A673 (cell line): ENCODE data around the gene SEL1L3. TPM values are rescaled to one million over a fixed set of nuclear protein-coding genes. Genes with fewer than 3 reads are reported as not detected.

Experiments used
- BruUV-seq: library from RNA; stranded (reverse); fragments of 400-500 nt; replicated peaks from 2 replicates; lab custom pipeline; 2021; lab: Mats Ljungman, UMichigan
- CTCF ChIA-PET: fragments of 300-600 bp; sonication (Branson Sonifier 250); formaldehyde crosslinking; loops from one replicate; lab custom pipeline; 2022; ENCODE audit warnings: antibody characterized with exemption; lab: Charles Lee
- POLR2A ChIA-PET: fragments of 300-600 bp; sonication (Branson Sonifier 250); formaldehyde crosslinking; loops from one replicate; lab custom pipeline; 2022; ENCODE audit warnings: antibody characterized with exemption; ENCODE audit not compliant: low non-redundant PET; lab: Charles Lee
- DNase-seq: peaks from one replicate; pipeline ENCODE4 v3.0.0-alpha.2; 2015; ENCODE audit warnings: low spot score
- H3K27ac ChIP-seq: fragments of 200-600 bp; sonication (generic); 2 replicates; pipeline ENCODE4 v1.5.1; 2016; ENCODE audit warnings: mixed run types, low read depth, mild to moderate bottlenecking, mixed read lengths, antibody characterized with exemption, low read length; ENCODE audit not compliant: poor library complexity, severe bottlenecking
- H3K27me3 ChIP-seq: fragments of 200-600 bp; sonication (generic); replicated peaks from 2 replicates; pipeline ENCODE4 v1.6.1; 2017; ENCODE audit warnings: mixed run types, low read depth, mild to moderate bottlenecking, mixed read lengths, antibody characterized with exemption, low read length; ENCODE audit not compliant: insufficient read depth, poor library complexity
- H3K36me3 ChIP-seq: fragments of 200-600 bp; sonication (generic); 2 replicates; pipeline ENCODE4 v1.6.1; 2016; ENCODE audit warnings: mixed run types, mild to moderate bottlenecking, mixed read lengths, antibody characterized with exemption, low read length; ENCODE audit not compliant: insufficient read depth, poor library complexity, severe bottlenecking
- H3K4me1 ChIP-seq: fragments of 200-600 bp; sonication (generic); 2 replicates; pipeline ENCODE4 v1.6.1; 2017; ENCODE audit warnings: mixed run types, mild to moderate bottlenecking, mixed read lengths, antibody characterized with exemption, low read length; ENCODE audit not compliant: insufficient read depth, poor library complexity, severe bottlenecking
- H3K4me3 ChIP-seq: fragments of 200-600 bp; sonication (generic); 2 replicates; pipeline ENCODE4 v1.5.1; 2016; ENCODE audit warnings: low read depth, mixed run types, mild to moderate bottlenecking, mixed read lengths, low read length; ENCODE audit not compliant: poor library complexity, severe bottlenecking
- H3K9me3 ChIP-seq: fragments of 200-600 bp; sonication (generic); 2 replicates; pipeline ENCODE4 v1.6.1; 2016; ENCODE audit warnings: mixed run types, low read depth, mild to moderate bottlenecking, mixed read lengths, antibody characterized with exemption, low read length; ENCODE audit not compliant: poor library complexity, severe bottlenecking
- CTCF ChIP-seq: fragments of 300-800, 200-600 bp; sonication (generic); conservative IDR thresholded peaks from 2 replicates; pipeline ENCODE4 v1.5.1; 2017; ENCODE audit warnings: low read depth, mild to moderate bottlenecking, antibody characterized with exemption, low read length, moderate library complexity, mixed read lengths
- EZH2 ChIP-seq: fragments of 200-600 bp; sonication (generic); IDR thresholded peaks from 2 replicates; pipeline ENCODE4 v1.6.1; 2017; ENCODE audit warnings: borderline replicate concordance, low read depth, mild to moderate bottlenecking, mixed read lengths, antibody characterized with exemption, low read length; ENCODE audit not compliant: poor library complexity, severe bottlenecking
- intact Hi-C: fragments of 100-400 bp; cut with micrococcal nuclease; formaldehyde crosslinking; loops from one replicate; pipeline ENCODE4 v1.10.0; 2022; ENCODE audit not compliant: unreplicated experiment
- total RNA-seq: library from RNA; stranded (reverse); gene quantifications from 2 replicates; pipeline ENCODE4 v1.2.3, GENCODE V29; 2021

Gene SEL1L3
- total RNA-seq, 1 experiment from 2014 or later = 40.0 TPM

- BruUV-seq = no TSS peak
- ChIA-PET POLR2A (no interaction called here), CTCF (no interaction called here)
- no peaks in the 10 kb centered on the region for H3K4me1 ChIP-seq
- H3K36me3 ChIP-seq = peaks cover 25% of the 10 kb centered on the region
- intact Hi-C loops = no loop called here
- no peaks in the 10 kb centered on the region for H3K9me3 ChIP-seq
- no peak overlapping the region for H3K4me3 ChIP-seq
- H3K27ac ChIP-seq = no peak overlapping the region
- TF ChIP-seq CTCF (no peak), EZH2 (no peak)
- no peaks in the 10 kb centered on the region for H3K27me3 ChIP-seq
- no peak for DNase-seq
Observed at GRCh38 chr4:25759101-25759500, 103.7 kb downstream of the SEL1L3 start.

GRCh38 chr4:25757452-25757851, 105.3 kb downstream of the SEL1L3 start:
- CTCF ChIA-PET = interaction anchor here (0.7 kb wide), 1 partner anchor 61 kb away, joined by 3 read pairs; no protein-coding TSS in a partner anchor
- H3K27ac ChIP-seq = no peak overlapping the region
- intact Hi-C loops = no loop called here
- POLR2A ChIA-PET = no interaction called here
- no TSS peak for BruUV-seq
- no peaks in the 10 kb centered on the region for H3K9me3 ChIP-seq
- H3K36me3 ChIP-seq = peaks cover 23% of the 10 kb centered on the region
- H3K27me3 ChIP-seq = no peaks in the 10 kb centered on the region
- no peak for DNase-seq
- no peaks in the 10 kb centered on the region for H3K4me1 ChIP-seq
- H3K4me3 ChIP-seq = no peak overlapping the region
- TF ChIP-seq CTCF (no peak), EZH2 (no peak)

DNA sequence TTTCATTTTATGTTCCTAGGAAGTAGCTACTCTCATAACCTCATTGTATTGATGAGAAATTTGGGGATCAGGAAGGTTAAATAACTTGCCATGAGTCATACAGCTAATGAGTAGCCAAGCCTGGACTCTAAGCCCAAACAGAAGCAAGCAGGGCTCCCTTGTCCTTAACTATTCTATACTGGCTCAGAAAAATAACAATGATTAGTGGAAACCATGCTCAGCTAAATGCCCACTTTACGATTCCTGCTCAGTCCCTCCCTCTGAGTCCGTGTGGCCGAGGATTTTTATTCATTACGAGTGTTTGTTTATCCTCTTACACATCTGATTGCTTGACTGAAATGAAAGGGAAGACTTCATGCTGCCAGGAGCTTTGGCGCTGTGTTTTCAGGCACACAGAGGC, 106.3 kb downstream of the SEL1L3 start:
- no TSS peak for BruUV-seq
- POLR2A ChIA-PET = no interaction called here
- no peak for DNase-seq

More for the DNA sequence above, 106.3 kb downstream of the SEL1L3 start:
- no peak for TF ChIP-seq EZH2
- TF ChIP-seq CTCF = no peak
- no peak overlapping the region for H3K27ac ChIP-seq
- H3K36me3 ChIP-seq = peaks cover 21% of the 10 kb centered on the region
- intact Hi-C loops = no loop called here
- no peaks in the 10 kb centered on the region for H3K27me3 ChIP-seq
- CTCF ChIA-PET = interaction anchor here (0.7 kb wide), 1 partner anchor 62 kb away, joined by 3 read pairs; no protein-coding TSS in a partner anchor
- no peaks in the 10 kb centered on the region for H3K9me3 ChIP-seq
- H3K4me1 ChIP-seq = no peaks in the 10 kb centered on the region
- H3K4me3 ChIP-seq = no peak overlapping the region
